Activated T-cell treated with anti-CD3 and anti-CD28 coated beads for 48 hours (primary cell): Measurements from ENCODE around the gene PSMD5.

Experiments
- DNase-seq: peaks from one replicate; pipeline ENCODE4 v3.0.0-alpha.2; 2020; ENCODE audit warnings: low read depth

PSMD5 gene

DNA sequence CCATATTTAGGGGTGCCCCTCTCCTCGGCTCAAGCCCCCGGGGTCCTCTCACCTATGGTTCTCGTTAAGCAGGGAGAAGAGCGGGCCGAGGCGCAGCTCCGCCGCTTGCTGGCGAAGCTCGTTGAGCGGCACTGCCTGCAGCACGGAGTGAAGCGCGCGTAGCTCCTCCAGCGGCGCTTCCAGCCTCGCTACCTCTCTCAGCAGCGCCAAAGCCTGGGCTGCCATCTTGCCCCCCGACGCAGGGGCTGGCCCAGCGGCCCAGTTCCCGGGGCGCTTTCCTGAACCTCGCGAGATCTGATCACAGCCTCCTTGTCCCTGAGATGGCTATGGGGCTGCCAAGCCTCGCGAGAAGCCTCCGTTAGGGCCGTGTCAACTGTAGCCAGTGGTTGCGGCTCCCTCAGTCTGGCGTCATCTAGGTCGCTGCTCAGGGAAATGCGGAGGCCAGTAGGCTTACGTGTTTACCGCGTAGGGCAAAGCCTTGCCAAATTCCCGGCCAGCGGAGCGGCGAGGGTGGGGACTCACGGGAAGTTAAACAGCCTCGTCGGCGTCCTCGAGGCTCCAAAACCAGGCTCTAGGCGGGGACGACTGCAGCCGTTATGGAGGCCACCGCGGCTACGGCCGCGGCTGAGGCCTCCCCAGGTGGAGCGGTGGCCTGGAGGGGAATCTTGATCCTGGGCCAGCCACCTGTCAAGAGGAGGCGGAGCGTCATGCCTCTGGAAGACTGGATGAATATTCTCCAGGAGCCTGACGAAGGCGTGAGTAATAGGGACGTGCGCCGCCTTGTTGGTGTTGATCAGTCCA is at the start of gene PSMD5:
Gene PSMD5 (minus strand): TSS at position 238 of the 801 bp plus-strand sequence. CDS start 13 bp downstream, at position 225.
- peak; percentile 95 for DNase-seq

GRCh38 chr9:120891884-120892747 is 49.4 kb upstream of the PSMD5 start:
- no peak for DNase-seq

GRCh38 chr9:120891245-120891883 is 48.6 kb upstream of the PSMD5 start:
- DNase-seq, result peak; percentile 52

GRCh38 chr9:120890320-120891244 is 47.9 kb upstream of the PSMD5 start:
- DNase-seq, result no peak

- DNase-seq, result no peak
Observed at GRCh38 chr9:120889606-120890271, 47.0 kb upstream of the PSMD5 start.

GRCh38 chr9:120888626-120889025 is 45.9 kb upstream of the PSMD5 start:
- DNase-seq, result no peak

GRCh38 chr9:120886490-120886967 is 43.8 kb upstream of the PSMD5 start:
- no peak for DNase-seq

DNA sequence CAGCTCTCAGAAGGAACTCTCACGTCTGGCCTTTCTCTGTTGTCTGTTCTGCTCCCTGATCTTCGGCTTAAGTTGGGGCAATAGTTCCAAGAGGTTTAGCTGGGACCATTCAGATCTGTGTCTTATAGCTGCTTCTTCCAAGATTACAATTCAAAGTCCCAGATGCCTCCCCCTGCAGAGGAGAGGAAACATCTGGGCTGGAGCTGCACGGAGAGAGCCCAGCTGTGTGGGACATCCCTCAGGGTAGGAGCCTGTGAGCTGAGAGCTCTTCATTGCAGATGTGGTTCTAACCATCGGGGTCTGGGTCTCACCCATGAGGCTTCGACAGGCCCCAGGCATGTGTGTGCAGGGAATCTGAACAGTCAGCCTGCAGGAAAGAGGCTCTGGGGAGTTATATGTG is 43.2 kb upstream of the PSMD5 start:
- no peak for DNase-seq

- no peak for DNase-seq
Observed at GRCh38 chr9:120885457-120885856, 42.7 kb upstream of the PSMD5 start.

- DNase-seq, result no peak
Observed at GRCh38 chr9:120883608-120883996, 40.9 kb upstream of the PSMD5 start.

DNA sequence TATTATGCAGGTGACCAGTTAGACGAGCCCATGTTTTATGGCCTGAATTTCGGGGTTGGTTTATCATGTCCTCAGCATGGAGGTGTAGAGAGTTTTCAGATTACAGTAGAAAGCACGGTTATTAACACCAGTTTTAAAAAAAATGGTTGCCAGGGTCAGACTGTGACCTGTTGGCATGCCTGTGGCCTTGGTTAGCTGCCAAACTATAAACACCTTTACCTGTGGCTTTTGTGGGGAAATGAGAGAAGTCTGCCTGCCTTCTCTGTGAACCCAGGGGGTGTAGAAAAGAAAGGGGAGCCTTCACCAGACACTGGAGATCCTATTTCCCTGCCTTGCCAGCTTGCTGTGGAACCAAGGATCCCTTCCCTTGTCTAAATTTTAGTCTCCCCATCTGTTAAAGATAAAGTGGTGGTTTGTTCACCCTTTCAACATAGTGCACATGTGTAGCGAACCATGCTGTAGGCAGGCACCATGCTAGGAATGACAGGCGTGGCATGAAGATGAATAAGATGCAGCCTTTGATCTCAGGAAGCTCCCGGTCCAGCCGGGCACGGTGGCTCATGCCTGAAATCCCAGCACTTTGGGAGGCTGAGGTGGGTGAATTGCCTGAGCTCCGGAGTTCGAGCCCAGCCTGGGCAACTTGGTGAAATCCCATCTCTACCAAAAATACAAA is 40.3 kb upstream of the PSMD5 start:
- DNase-seq, result no peak

GRCh38 chr9:120879446-120879845 is 36.7 kb upstream of the PSMD5 start:
- no peak for DNase-seq

GRCh38 chr9:120878188-120879130 is 35.7 kb upstream of the PSMD5 start:
- DNase-seq, result no peak

GRCh38 chr9:120877276-120878034 is 34.7 kb upstream of the PSMD5 start:
- DNase-seq, result peak; percentile 78

GRCh38 chr9:120876842-120877240 is 34.1 kb upstream of the PSMD5 start, which contains the start of gene PHF19:
PHF19 (minus strand) TSS chr9:120877188; CDS start chr9:120874741, 2,447 bp downstream.
- DNase-seq, result peak; percentile 53

DNA sequence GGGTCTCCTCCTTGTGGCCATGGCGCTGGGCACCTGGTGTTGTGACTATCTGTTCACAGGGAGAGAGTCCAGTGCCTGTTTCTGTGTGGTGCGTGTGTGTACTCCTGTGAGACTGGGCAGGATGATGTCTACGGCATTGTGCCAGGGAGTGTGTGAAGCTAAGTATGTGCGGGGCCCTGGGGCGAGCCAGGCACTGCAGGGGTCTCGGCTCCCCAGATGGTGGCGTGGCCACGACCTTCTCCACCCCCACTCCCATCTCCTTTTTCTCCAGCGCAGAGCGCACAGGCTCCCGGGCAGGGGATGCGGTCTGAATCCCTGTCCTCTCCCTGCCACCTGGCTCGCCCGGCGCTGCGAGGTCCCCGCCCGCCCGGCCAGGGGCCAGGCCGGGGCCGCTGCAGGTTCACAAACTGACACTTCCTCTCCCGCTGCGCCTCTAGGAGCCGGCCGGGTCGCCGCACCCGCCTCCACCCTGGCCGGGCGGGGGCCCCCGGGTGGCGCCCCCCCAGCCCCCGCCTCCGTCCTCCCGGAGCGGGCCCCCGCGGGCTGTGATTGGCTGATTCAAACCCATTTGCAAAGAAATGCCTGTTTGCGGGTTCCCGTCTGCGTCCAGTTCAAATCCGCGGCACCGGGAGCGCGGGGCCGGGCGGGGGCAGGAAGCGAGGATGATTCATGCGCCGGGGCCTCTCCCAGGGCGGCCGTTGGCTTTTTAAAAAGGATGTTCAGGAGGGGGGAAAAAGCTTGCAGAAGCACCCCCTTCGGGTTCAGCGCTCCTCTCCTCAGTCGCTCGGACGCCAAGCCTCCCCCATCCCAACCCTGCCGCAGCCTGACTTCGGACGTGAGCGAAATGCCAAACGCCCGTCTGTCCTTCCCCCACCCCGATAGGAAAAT is 33.5 kb upstream of the PSMD5 start:
- peak; percentile 85 for DNase-seq

GRCh38 chr9:120875643-120875953 is 32.9 kb upstream of the PSMD5 start:
- DNase-seq, result no peak
